ENCODE data around the gene MEF2B.
"Not testable (repeated sequence)": the region's sequence is repeated elsewhere in the genome, so short reads cannot be mapped to it uniquely, and the experiment has no call there.

The MEF2B gene

GRCh38 chr19:19186742-19187141, 16.7 kb upstream of the MEF2B start:
- Histone ChIP-seq H3K4me2 (peak overlapping the region in 9 of 11 experiments; percentile 17 to 80 (median 58); a peak in 16 of 22 replicates), H3K9ac (peak overlapping the region in 1 of 11 experiments; percentile 28; a peak in 1 of 22 replicates), H3K4me1 (peaks cover 45 to 73% (median 60%) of the 10 kb centered on the region in 10 experiments), H3K27me3 (no peaks in the 10 kb centered on the region), H3K36me3 (peaks cover 43 to 76% (median 61%) of the 10 kb centered on the region in 11 experiments), H3K27ac (peak overlapping the region in 8 of 11 experiments; percentile 17 to 73 (median 58); a peak in 14 of 22 replicates), H4K20me1 (peaks cover 0 to 52% (median 13%) of the 10 kb centered on the region in 11 experiments; a peak in 12 of 22 replicates), H3K4me3 (peak overlapping the region in 4 of 10 experiments; percentile 26 to 52 (median 36); a peak in 6 of 20 replicates), H3K9me3 (replicated peaks in 1 of 11) (peaks cover 5 to 34% (median 13%) of the 10 kb centered on the region in 11 experiments; a peak in 18 of 22 replicates)
- no peak for TF ChIP-seq Cebpa-rat (IDR thresholded peaks at IDR 0.05)

- peaks cover 0 to 46% (median 13%) of the 10 kb centered on the region in 11 experiments; a peak in 12 of 22 replicates for H4K20me1 ChIP-seq
- peak overlapping the region in 10 of 11 experiments; percentile 17 to 80 (median 67); a peak in 18 of 22 replicates for H3K4me2 ChIP-seq
- no peaks in the 10 kb centered on the region for H3K27me3 ChIP-seq
- TF ChIP-seq Cebpa-rat (IDR thresholded peaks at IDR 0.05): no peak
- H3K36me3 ChIP-seq: peaks cover 50 to 82% (median 68%) of the 10 kb centered on the region in 11 experiments
- peak overlapping the region in 2 of 11 experiments; percentile 0 to 28; a peak in 1 of 22 replicates for H3K9ac ChIP-seq
- peak overlapping the region in 4 of 10 experiments; percentile 26 to 52 (median 36); a peak in 4 of 20 replicates for H3K4me3 ChIP-seq
- H3K9me3 ChIP-seq (replicated peaks in 1 of 11): peaks cover 5 to 34% (median 13%) of the 10 kb centered on the region in 11 experiments; a peak in 18 of 22 replicates
- H3K4me1 ChIP-seq: peaks cover 41 to 70% (median 58%) of the 10 kb centered on the region in 10 experiments
- peak overlapping the region in 8 of 11 experiments; percentile 17 to 73 (median 62); a peak in 14 of 22 replicates for H3K27ac ChIP-seq
These were observed 16.0 kb upstream of the MEF2B start for GRCh38 chr19:19185853-19186740.

- Histone ChIP-seq H3K27ac (no peak overlapping the region), H4K20me1 (peaks cover 0 to 51% (median 10%) of the 10 kb centered on the region in 11 experiments; a peak in 10 of 22 replicates), H3K9ac (no peak overlapping the region), H3K27me3 (no peaks in the 10 kb centered on the region), H3K4me1 (peaks cover 24 to 38% (median 29%) of the 10 kb centered on the region in 10 experiments), H3K4me3 (no peak overlapping the region), H3K9me3 (replicated peaks in 1 of 11) (peaks cover 1 to 15% (median 6%) of the 10 kb centered on the region in 11 experiments; a peak in 16 of 22 replicates), H3K4me2 (no peak overlapping the region), H3K36me3 (peaks cover 53 to 86% (median 79%) of the 10 kb centered on the region in 11 experiments)
- no peak for TF ChIP-seq Cebpa-rat (IDR thresholded peaks at IDR 0.05)
These were observed 11.5 kb upstream of the MEF2B start for GRCh38 chr19:19181488-19181998.

GRCh38 chr19:19179548-19180441, 9.7 kb upstream of the MEF2B start:
- no peaks in the 10 kb centered on the region for H3K27me3 ChIP-seq
- peaks cover 36 to 81% (median 71%) of the 10 kb centered on the region in 11 experiments for H3K36me3 ChIP-seq
- no peak for TF ChIP-seq Cebpa-rat (IDR thresholded peaks at IDR 0.05)
- H3K27ac ChIP-seq: no peak overlapping the region
- no peak overlapping the region for H3K4me3 ChIP-seq
- H3K4me1 ChIP-seq: peaks cover 11 to 21% (median 13%) of the 10 kb centered on the region in 10 experiments
- 0 out of 22 replicates have a peak overlapping the region, but pooled peaks of 2 of the 11 experiments have one; percentile 2 to 18 for H3K9ac ChIP-seq
- H3K4me2 ChIP-seq: no peak overlapping the region
- H4K20me1 ChIP-seq: peaks cover 0 to 64% (median 4%) of the 10 kb centered on the region in 11 experiments; a peak in 8 of 22 replicates
- 0 out of 22 replicates have a peak, but pooled peaks cover 0 to 5% (median 0%) of the 10 kb centered on the region in 11 experiments for H3K9me3 ChIP-seq (replicated peaks in 1 of 11)

GRCh38 chr19:19176950-19177349, 6.9 kb upstream of the MEF2B start:
- H3K36me3 ChIP-seq: peaks cover 25 to 65% (median 57%) of the 10 kb centered on the region in 11 experiments
- no peak overlapping the region for H3K4me3 ChIP-seq
- no peak for TF ChIP-seq Cebpa-rat (IDR thresholded peaks at IDR 0.05)
- H3K4me2 ChIP-seq: no peak overlapping the region
- no peak overlapping the region for H3K27ac ChIP-seq
- H4K20me1 ChIP-seq: peaks cover 0 to 66% (median 3%) of the 10 kb centered on the region in 11 experiments; a peak in 9 of 22 replicates
- no peak overlapping the region for H3K9ac ChIP-seq
- H3K27me3 ChIP-seq: no peaks in the 10 kb centered on the region
- H3K9me3 ChIP-seq (replicated peaks in 1 of 11): 0 out of 22 replicates have a peak, but pooled peaks cover 0 to 5% (median 0%) of the 10 kb centered on the region in 11 experiments
- peaks cover 5 to 21% (median 9%) of the 10 kb centered on the region in 10 experiments for H3K4me1 ChIP-seq

- H3K27ac ChIP-seq; H3K9me3 ChIP-seq (replicated peaks in 1 of 11); H3K27me3 ChIP-seq; H3K4me3 ChIP-seq; H3K4me2 ChIP-seq: not testable (repeated sequence)
- peaks cover 23 to 40% (median 30%) of the 10 kb centered on the region in 10 experiments for H3K4me1 ChIP-seq
- H4K20me1 ChIP-seq: peaks cover 12 to 61% (median 32%) of the 10 kb centered on the region in 11 experiments; a peak in 19 of 22 replicates
- H3K9ac ChIP-seq: 0 out of 22 replicates have a peak overlapping the region, but pooled peaks of 1 of the 11 experiments have one; percentile 7
- H3K36me3 ChIP-seq: peaks cover 5 to 33% (median 23%) of the 10 kb centered on the region in 11 experiments; a peak in 19 of 22 replicates
These were observed 3.2 kb upstream of the MEF2B start for GRCh38 chr19:19173243-19173642.

- H3K27me3 ChIP-seq: peaks cover 0 to 10% (median 0%) of the 10 kb centered on the region in 11 experiments; a peak in 3 of 22 replicates
- peak in 1 of 11 experiments; percentile 28; a peak in 1 of 22 replicates for TF ChIP-seq Cebpa-rat (IDR thresholded peaks at IDR 0.05)
- peak overlapping the region in 3 of 11 experiments; percentile 37 to 45 (median 43); a peak in 4 of 22 replicates for H3K27ac ChIP-seq
- H3K36me3 ChIP-seq: peaks cover 0 to 23% (median 15%) of the 10 kb centered on the region in 11 experiments; a peak in 16 of 22 replicates
- H3K9ac ChIP-seq: peak overlapping the region in 7 of 11 experiments; percentile 9 to 62 (median 31); a peak in 6 of 22 replicates
- no peaks in the 10 kb centered on the region for H3K9me3 ChIP-seq (replicated peaks in 1 of 11)
- H4K20me1 ChIP-seq: peaks cover 12 to 64% (median 36%) of the 10 kb centered on the region in 11 experiments; a peak in 19 of 22 replicates
- H3K4me2 ChIP-seq: peak overlapping the region; percentile 28 to 81 (median 61); a peak in 20 of 22 replicates
- peaks cover 23 to 33% (median 30%) of the 10 kb centered on the region in 10 experiments for H3K4me1 ChIP-seq
- H3K4me3 ChIP-seq: no peak overlapping the region
These were observed 1.9 kb upstream of the MEF2B start for GRCh38 chr19:19171821-19172532.
